Ramos (cell line): ENCODE results near the gene TSPAN5.
"Not testable (repeated sequence)": the region's sequence is repeated elsewhere in the genome, so short reads cannot be mapped to it uniquely, and the experiment has no call there.

Experiments
- in situ Hi-C: fragments of 300-500 bp; cut with MboI; formaldehyde crosslinking; loops from one replicate; pipeline ENCODE4 v1.14.3; 2022; ENCODE audit warnings: low sequenced_read_pairs; ENCODE audit not compliant: unreplicated experiment

Gene TSPAN5

DNA sequence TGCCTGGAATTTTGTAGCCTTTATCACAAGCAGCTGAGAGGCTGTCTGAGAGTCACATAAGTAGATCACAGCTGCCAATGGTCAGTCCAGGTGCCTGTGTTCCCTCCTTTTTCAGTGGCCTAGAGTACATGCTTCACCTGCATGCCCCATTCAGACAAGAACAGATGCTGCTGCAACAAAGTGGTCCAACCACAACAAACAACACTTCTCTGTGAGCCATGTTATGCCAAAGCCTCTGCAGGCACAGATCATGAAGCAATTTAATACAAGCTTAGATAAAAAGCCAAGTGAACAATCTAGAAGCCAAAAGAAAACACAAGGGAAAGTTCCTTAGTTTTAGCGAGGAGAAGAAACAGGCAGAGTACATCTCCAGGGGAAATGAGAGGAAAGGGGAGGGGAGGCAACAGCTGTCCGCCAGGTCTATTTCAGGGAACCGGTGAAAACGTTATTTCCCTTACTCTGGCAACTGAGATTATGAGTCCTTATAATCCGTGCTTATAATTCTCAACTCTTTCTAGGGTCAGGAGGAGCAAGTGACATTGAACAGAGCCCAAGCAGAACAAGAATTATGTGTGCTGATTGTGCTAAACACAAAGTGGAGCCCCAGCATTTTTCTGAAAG lies 92.6 kb downstream of the TSPAN5 start:
- in situ Hi-C loops: no loop called here

DNA sequence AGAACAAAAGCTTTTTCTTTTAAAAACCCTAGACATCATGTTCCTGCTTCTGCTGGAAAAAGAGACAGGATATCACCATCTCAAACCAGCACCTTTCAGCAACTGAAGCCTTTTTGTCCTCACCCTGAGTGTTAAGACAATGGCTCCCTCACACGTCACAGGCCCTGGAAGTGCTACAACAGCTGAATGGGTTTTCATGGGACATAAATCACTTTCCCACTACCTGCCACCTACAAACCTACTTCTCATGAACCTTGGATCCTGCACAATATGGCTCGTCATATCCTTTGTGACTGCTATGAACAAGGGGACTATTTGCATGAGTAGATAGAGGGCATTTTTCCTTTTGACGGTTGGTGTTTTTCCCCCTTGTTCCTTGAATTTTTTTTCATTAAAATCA lies 93.6 kb downstream of the TSPAN5 start:
- in situ Hi-C loops: no loop called here

DNA sequence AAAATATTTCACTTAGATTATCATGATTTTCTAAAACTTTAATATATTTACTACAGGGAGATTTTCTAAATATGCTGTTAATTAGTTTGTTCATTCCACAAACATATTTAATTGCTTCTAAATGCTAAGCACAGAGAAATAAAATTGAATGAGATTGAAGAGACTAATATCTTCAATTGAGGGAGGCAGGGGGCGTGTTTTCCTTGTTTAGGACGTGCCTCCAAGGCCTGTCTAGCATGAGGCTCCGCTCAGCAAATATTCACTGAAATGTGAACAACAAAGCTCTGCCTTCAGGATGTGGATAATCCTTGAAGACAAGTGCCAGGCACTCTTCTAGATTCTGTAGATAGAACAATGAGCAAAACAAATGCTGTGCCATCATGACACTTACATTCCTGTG lies 98.1 kb downstream of the TSPAN5 start:
- in situ Hi-C loops: no loop called here

DNA sequence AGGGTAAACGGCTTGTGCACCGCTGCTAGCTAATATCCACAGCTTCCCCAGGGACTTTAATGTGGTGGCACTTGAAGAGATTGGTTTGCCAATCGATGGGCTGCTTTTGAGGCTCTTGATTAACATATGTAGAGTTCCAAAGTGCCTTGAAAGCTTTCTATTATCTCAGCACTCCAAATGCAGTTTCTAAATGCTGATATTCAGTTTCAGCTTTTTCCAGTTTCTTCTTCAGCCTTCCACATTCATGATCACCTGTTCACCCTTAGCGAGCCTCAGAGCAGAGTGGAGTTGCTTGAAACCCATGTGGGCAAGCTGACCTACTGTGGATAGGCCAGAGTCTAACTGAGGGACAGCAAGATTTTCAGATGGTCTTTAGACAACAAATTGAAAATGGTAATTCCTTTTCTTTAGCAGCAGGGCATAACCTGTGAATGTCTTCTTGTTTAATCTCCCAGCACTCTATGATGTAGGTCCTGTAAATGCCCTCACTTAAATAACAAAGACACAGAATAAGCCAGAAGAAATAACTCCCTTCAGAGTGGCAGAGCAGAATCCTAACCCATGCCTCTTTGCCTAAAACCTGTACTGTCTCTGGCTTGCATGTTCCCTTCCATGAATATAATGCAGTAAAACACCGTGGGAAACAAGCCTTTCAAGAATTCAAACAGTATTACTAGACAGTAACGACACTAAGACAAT lies 99.8 kb downstream of the TSPAN5 start:
- in situ Hi-C loops: no loop called here

DNA sequence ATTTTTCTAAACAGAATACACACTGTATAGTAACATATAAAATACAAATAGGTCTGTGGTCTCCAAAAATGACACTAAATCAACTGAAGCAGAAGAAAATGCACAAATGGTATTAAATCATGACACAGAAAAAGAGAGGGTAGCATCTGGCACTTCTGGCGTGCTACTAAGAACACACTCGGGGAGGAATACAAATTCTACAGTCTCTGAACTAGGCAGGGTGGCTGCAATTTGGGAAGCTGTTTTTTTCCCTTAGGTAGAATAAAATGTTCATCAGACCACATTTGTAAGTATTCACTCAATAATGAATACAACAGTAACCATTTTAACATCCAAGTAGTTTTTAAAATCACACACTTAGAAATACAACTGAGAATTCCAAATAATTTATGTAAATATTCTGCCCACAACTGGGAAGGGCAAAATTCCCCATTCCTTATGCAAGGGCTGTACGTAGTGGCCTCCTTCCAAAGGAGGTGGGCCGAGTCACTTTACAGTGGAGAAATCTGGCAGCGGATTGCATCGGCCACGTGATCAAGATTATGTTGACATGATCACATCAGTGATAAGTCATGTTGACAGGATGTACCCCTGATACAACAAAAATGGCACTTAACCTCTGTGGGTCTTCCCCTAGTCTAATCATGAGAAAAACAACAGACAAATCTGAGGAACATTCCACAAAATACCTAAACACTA lies 101.1 kb downstream of the TSPAN5 start:
- in situ Hi-C loops: no loop called here

DNA sequence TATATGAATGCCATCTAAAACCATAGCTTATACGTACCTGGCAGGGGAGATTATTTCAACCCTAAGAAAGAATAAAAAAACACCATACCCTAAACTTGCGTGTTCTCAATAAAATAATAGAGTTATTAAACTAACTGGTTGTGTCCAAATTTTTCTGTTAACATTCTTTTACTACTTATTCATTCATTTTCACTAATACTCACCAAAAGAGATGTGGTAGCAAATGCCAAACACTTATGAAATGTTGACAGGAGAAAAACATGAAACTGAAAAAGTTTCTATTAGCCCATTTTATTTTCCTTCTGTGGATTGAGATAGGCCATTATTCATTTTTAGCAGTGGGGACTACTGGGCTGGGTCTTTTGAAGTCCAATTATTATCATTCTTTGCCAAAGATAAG lies 102.0 kb downstream of the TSPAN5 start:
- in situ Hi-C loops: no loop called here

DNA sequence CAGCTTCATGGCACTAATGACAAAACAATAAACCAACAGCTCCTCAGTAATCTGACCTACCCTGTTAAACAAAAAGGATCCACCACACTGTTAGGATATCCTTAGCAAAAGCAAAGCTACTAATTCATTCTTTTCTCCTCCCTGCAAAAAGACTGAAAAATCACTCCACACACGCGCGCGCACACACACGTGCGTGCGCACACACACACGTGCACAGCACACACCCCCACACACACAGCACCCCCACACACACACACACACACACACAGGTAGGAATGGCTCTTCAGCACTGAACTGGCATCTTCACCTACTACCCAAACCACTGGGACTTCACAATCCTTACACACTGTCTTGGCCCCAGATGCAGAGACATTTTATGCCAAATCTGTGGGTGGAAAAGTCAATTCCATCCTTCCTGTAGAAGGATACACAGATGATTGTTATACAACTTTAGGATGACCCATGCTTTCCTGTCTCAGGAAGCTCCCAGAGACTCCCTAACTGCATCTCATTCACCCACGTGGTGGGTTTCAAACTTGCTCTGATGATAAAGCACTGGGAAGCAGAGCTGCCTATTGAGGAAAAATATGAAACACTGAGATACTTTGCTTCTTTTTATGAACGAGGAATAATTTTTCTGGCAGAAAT lies 102.5 kb downstream of the TSPAN5 start:
- in situ Hi-C loops: no loop called here

DNA sequence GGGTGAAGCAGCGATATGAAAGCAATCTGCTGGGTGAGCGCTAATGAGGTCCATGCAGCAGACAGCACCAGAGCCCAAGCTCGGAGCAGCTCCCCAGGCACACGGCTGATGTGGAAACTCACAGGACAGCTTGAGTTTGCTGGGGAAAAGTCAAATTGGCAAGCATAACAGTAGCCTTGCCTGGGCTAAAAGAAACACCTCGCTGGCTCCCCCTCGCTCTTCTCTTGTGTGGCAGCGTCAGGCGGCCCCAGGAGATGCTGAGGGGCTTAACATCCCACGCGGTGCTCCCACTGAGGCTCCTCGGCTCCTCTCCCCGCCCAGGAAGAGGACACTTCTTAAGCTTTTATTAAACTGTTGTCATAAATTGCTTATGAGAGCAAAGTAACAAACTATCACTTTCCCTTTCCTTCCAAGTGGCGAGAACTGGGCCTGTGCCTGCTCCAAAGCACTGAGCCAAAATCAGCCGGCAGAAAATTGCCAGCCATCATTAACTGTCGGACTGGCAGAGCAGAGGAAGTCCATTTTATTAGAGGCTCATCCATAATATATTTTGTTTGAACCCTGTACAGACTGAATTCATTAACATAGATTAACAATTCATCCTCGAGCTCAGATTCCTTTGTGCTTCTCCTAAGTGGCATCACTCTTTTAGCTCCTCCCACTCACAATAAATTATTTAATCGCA lies 111.4 kb downstream of the TSPAN5 start:
- in situ Hi-C loops: no loop called here

DNA sequence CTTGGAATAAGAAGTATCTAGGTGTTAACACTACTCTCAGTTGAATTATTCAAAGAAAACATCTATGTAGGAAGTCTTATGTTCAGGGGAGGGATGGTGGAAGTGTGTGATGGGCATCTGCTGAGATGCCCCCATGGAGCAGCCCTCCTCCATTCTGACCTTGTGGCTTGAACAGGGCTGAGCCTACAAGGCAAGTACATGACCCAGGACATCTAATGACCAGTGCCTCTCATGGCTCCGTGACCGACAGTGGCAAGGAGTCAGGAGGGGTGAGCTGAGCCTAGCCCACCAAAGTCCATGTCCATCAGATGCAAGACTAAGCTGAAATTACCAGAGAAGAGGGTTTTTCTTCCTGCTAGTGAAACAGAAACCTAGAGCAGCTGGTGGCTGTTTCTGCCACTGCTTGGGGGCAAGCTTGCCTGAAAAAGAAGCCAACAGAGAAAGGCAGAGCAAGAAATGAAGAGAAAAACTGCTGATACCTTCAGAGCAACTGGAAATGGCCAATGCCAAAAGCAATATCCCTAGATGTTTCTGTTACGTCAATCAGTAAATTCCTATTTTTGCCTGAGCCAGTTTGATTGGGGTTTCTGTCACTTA lies 113.5 kb downstream of the TSPAN5 start:
- in situ Hi-C loops: no loop called here

DNA sequence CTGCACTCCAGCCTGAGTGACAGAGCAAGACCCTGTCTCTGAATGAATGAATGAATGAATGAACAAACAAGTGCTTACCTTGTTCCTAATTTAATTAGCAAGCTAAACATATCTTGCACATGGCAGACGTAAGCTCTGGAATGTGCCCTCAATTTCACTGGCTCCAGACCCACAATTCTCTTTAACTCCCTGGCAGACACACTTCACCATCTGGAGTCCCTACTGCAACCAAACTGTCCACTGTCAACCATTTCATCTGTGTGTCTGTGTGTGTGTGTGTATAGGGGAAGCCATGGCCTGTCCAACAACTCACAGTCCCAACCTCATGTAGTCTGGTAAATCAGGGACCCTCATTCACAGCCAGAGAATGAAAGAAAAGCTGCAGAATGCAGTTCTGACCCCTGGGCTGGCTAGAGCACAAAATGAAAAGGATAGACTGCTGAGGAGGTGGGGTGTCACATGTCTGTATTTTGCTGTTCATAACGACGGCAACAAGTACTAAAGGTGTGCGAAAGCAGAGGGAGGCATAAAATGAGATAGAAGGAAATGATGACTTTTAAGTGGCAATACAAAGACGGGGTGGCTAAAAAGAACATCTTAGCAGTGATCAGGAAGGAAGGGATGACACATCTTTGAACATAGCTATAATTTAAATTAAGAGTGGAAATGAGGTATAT lies 114.1 kb downstream of the TSPAN5 start:
- in situ Hi-C loops: no loop called here

DNA sequence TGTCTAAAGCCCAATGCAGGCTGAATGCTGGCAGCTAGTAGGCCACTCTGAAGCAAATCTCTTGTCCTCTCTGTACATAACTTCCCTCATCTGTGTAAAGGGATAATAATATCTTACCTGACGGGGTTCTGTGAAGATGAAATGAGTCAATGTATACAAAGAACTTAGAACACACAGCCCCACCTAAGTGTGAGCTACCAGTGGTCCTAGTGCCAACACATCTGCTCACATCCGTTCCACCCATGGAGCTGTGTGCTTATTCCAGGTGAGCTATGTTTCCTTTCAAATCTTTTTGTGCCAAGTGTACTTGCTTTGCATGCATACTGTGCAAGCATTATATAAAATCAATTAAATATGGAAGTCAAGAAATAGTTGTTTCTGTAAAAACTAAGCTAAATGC lies 116.4 kb downstream of the TSPAN5 start:
- in situ Hi-C loops: no loop called here

DNA sequence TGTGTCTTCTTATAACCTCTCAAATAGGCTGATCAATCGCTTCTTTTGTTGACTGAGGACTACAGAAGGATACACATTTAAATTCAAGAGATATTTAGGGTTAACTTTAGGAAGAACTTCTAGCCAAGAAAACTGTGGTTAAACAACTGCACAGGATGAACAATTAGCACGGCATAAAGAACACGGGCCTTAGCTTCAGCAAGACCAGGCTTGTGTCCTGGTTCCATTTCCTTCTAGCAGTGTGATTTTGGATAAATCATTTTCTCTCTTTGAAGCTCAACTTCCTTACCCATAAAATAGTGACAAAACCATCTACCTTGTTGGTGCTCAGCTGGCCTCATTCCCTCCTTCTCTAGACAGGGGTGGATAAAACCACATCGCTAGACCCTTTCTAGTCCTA lies 117.6 kb downstream of the TSPAN5 start:
- in situ Hi-C loops: no loop called here

DNA sequence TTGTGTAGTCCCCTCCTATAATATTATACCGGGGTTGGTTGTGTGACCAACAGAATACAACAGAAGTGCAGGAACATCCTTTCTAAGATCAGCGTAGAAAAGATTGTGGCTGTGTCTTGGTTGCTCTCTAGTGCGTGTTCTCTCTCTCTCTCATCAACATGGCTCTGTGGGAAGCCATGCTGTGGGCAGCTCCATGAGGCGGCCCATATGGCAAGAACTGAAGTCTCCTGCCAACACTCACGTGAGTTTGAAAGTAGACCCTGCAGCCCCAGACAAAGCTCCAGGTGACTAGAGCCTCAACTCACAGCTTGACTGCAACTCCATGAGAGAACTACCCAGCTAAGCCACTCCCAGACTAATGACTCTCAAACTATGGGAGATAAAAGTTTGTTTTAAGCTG lies 118.7 kb downstream of the TSPAN5 start:
- in situ Hi-C loops: no loop called here

DNA sequence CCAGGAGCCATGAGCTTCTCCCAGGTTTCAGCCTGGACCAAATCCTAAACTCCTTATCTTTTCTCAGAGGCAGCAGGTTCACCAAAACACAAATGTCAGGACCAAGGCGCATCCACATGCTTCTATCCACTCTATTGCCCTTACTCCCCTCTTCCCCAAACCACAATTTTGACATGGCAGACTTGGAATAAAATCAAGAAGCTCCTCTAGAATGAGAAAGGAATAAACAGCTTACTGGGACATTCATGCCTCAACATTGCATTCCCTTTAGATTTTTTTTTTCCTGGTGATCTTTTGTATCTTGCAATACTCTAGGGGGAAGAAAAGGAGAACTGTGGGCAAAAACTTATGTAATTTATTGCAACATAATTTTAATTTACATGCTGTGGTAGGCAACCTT lies 119.1 kb downstream of the TSPAN5 start:
- in situ Hi-C loops: no loop called here

DNA sequence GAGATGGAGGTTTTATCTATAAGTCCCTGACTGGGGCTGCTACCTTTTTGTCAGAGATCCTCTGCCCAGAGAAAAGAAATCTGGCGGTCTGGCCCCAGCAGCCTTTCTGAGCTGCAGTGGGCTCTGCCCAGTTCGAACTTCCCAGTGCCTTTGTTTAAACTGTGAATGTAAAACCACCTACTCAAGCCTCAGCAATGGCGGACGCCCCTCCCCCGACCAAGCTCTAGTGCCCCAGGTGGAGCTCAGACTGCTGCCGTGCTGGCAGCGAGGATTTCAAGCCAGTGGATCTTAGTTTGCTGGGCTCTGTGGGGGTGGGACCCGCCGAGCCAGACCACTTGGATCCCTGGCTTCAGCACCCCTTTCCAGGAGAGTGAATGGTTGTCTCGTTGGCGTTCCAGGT lies 121.8 kb downstream of the TSPAN5 start:
- in situ Hi-C loops: no loop called here

DNA sequence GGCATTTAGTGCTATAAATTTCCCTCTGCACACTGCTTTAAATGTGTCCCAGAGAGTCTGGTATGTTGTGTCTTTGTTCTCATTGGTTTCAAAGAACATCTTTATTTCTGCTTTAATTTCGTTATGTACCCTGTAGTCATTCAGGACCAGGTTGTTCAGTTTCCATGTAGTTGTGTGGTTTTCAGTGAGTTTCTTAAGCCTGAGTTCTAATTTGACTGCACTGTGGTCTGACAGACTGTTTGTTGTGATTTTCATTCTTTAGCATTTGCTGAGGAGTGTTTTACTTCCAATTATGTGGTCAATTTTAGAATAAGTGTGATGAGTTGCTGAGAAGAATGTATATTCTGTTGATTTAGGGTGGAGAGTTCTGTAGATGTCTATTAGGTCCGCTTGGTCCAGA lies 124.3 kb downstream of the TSPAN5 start:
- in situ Hi-C loops: not testable (repeated sequence)

DNA sequence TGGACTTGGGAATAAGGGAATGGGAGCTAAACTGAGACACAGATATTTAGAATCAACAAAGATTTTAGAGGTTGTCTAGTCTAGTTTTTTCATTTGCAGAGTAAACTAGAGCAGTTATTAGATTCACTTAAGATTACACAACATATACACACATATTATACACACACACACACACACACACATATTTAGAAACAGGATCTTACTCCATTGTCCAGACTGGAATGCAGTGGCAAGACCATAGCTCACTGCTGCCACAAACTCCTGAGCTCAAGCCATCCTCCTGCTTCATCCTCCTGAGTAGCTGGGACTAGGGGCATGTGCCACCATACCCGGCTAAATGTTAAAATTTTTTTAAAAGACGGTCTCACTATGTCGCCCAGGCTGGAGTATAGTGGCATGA lies 127.8 kb downstream of the TSPAN5 start:
- in situ Hi-C loops: no loop called here

DNA sequence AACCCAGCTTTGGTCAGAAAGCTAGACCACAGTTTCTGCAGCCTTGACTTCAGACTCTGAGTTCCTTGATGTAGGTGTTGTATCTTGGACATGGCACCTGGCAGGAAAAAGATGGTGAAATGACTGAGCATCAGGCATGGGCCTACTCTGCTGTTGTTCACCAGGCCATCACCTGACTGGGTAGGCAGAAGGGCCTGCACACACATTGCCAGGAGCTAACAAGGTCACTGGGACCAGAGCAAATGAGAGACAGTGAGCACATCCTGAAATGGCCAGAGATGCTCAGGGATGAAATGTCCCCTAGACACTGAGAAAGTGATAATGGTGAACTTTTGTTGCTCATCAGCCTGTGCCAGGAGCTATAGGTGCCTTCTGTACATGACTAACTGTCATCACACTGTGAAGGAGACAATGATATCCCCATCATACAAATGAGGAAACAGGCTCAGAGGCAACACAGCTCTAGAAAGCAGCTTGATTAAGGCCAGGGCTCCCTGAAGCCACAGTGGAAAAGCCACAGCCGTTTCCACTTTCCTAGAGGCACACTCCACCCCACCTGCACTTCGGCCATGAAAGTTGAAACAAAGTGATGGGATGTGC lies 128.3 kb downstream of the TSPAN5 start:
- in situ Hi-C loops: no loop called here

DNA sequence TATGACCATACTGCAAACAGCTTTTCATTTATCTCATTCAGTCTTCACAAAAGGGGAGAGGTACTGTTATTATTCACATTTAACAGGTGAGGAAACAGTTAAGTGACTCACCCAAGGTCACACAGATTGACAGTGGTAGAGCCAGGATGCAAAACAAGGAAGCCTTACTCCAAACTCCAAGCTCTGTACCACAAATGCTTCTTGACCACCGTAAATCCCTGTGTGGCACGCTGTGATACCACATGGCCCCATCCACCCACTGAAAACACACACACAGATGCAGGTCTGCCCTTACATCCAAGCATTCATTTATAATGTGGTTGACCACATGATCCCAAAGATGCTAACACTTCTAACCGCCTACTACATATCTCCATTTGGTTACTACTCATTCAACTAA lies 129.5 kb downstream of the TSPAN5 start:
- in situ Hi-C loops: no loop called here
